Breast epithelium (tissue), 3 donors: Measurements from ENCODE around the gene TP53.

ENCODE experiments used
- POLR2A ChIP-seq: fragments of 450-650 bp; IDR thresholded peaks from one replicate; pipeline ENCODE4 v1.6.1; 2016; ENCODE audit warnings: antibody characterized with exemption, mild to moderate bottlenecking, moderate library complexity
- TF ChIP-seq, protein P1 (sequence below), 3 donors: fragments of 450-650 bp; IDR thresholded peaks; one replicate each; pipeline ENCODE4 v1.5.1; 2016 to 2017; ENCODE audit warnings: antibody characterized with exemption in 3 of 3, mild to moderate bottlenecking in 3 of 3, moderate library complexity in 3 of 3

DNA sequence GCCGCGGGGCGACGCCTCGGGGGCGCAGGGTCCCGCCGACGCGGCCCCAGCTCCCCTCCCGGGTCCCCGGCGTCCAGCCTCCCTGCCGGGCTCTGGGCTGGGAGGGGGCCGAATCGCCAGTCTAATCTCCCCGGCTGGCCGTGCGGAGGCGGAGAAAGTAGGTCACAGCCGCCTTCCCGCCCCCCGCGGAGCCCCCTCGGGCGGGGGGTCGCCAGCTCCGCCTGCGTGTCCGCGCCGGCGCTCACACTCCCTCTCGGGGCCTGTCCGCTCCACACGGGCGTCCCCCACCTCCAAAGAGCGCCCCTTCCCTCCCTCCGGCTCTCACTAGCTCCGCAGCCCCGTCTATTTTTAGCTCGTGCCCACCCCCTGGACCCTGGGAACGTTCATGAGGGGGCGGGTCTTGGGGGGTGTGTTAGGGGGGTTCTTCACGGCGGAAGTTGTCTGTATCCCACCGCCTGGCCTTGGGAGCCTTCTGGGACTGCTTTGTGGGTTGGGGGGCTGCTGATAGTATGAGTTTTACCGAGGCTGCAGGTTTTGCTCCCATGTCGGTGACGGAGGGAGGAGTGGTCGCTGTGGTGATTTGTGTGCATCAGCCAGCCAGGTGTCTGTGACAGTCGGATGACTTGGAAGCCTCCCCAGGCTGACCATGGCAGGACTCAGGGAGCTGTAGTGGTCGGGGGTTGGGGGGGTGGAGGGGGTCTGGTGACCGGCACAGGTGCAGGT is 35.5 kb downstream of the TP53 start:
- TF ChIP-seq, protein P1, sequence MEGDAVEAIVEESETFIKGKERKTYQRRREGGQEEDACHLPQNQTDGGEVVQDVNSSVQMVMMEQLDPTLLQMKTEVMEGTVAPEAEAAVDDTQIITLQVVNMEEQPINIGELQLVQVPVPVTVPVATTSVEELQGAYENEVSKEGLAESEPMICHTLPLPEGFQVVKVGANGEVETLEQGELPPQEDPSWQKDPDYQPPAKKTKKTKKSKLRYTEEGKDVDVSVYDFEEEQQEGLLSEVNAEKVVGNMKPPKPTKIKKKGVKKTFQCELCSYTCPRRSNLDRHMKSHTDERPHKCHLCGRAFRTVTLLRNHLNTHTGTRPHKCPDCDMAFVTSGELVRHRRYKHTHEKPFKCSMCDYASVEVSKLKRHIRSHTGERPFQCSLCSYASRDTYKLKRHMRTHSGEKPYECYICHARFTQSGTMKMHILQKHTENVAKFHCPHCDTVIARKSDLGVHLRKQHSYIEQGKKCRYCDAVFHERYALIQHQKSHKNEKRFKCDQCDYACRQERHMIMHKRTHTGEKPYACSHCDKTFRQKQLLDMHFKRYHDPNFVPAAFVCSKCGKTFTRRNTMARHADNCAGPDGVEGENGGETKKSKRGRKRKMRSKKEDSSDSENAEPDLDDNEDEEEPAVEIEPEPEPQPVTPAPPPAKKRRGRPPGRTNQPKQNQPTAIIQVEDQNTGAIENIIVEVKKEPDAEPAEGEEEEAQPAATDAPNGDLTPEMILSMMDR (IDR thresholded peaks at IDR 0.05), result no peak
- TF ChIP-seq POLR2A, result no peak
